Fibroblast of lung (primary cell): ENCODE measurements around the gene MAP9.

Experiments
- EZH2 ChIP-seq: IDR thresholded peaks from 2 replicates; pipeline ENCODE4 v1.5.1; 2012; ENCODE audit warnings: low read length, control low read depth, mild to moderate bottlenecking; ENCODE audit errors: missing control alignments
- TF ChIP-seq, protein P1 (sequence below), 2 donors: IDR thresholded peaks in 1 of 2; conservative IDR thresholded peaks in 1 of 2; 1 replicate in 1 of 2; 2 replicates in 1 of 2; pipeline ENCODE4 v1.5.1; 2011 to 2012; ENCODE audit warnings: low read length in 2 of 2, control low read depth in 1 of 2, inconsistent platforms in 1 of 2, low read depth in 1 of 2, mild to moderate bottlenecking in 1 of 2

- TF ChIP-seq, protein P1, sequence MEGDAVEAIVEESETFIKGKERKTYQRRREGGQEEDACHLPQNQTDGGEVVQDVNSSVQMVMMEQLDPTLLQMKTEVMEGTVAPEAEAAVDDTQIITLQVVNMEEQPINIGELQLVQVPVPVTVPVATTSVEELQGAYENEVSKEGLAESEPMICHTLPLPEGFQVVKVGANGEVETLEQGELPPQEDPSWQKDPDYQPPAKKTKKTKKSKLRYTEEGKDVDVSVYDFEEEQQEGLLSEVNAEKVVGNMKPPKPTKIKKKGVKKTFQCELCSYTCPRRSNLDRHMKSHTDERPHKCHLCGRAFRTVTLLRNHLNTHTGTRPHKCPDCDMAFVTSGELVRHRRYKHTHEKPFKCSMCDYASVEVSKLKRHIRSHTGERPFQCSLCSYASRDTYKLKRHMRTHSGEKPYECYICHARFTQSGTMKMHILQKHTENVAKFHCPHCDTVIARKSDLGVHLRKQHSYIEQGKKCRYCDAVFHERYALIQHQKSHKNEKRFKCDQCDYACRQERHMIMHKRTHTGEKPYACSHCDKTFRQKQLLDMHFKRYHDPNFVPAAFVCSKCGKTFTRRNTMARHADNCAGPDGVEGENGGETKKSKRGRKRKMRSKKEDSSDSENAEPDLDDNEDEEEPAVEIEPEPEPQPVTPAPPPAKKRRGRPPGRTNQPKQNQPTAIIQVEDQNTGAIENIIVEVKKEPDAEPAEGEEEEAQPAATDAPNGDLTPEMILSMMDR (conservative IDR thresholded peaks at IDR 0.05 in 1 of 2, IDR thresholded peaks at IDR 0.05 in 1 of 2; ENCODE audit: low read depth in 1 of 2, low read length in 2 of 2), result no peak
- no peak for TF ChIP-seq EZH2
Observed at GRCh38 chr4:155367608-155368007, 9.2 kb downstream of the MAP9 start.
